CD14-positive monocyte (primary cell): ENCODE data around the gene PRODH2. TPM values are rescaled to one million over a fixed set of nuclear protein-coding genes. Genes with fewer than 3 reads are reported as not detected.
A peak's percentile ranks its signal among the peaks of the same experiment; 100 is the strongest.

Experiments
- DNase-seq, 3 donors: peaks; one replicate each; pipeline ENCODE4 v3.0.0-alpha.2; 2011 to 2022
- H2AFZ ChIP-seq: 2 replicates; pipeline ENCODE4 v1.6.0; 2012; ENCODE audit warnings: mild to moderate bottlenecking, low read depth, low read length, inconsistent platforms; ENCODE audit not compliant: insufficient read depth, poor library complexity, severe bottlenecking
- H3K27ac ChIP-seq, 2 donors: 1 replicate in 1 of 2; 2 replicates in 1 of 2; pipeline ENCODE4 v1.5.1; 2012 to 2013; ENCODE audit warnings: low read length in 2 of 2, control low read depth in 1 of 2, inconsistent platforms in 1 of 2, low read depth in 1 of 2, mild to moderate bottlenecking in 1 of 2
- H3K27me3 ChIP-seq, 2 donors: one replicate each; pipeline versions ENCODE4 v1.6.0 to v1.6.1; 2011 to 2013; ENCODE audit warnings: low read length in 2 of 2; ENCODE audit not compliant: control insufficient read depth in 2 of 2, insufficient read depth in 2 of 2
- H3K36me3 ChIP-seq, 2 donors: replicated peaks in 1 of 2; 1 replicate in 1 of 2; 2 replicates in 1 of 2; pipeline versions ENCODE4 v1.5.1 to v1.6.1; 2012 to 2013; ENCODE audit warnings: low read length in 2 of 2, control low read depth in 1 of 2, inconsistent platforms in 1 of 2, mild to moderate bottlenecking in 1 of 2; ENCODE audit not compliant: insufficient read depth in 2 of 2, control insufficient read depth in 1 of 2
- H3K4me1 ChIP-seq, 2 donors: 1 replicate in 1 of 2; 2 replicates in 1 of 2; pipeline versions ENCODE4 v1.5.1 to v1.6.1; 2012 to 2013; ENCODE audit warnings: low read length in 2 of 2, control low read depth in 1 of 2, inconsistent platforms in 1 of 2, mild to moderate bottlenecking in 1 of 2, moderate library complexity in 1 of 2; ENCODE audit not compliant: insufficient read depth in 2 of 2, control insufficient read depth in 1 of 2
- H3K4me2 ChIP-seq: replicated peaks from 2 replicates; pipeline ENCODE3; 2012; ENCODE audit warnings: low read length, moderate library complexity, mild to moderate bottlenecking; ENCODE audit not compliant: poor library complexity, severe bottlenecking; ENCODE audit errors: extremely low read depth
- H3K4me3 ChIP-seq, 3 experiments: fragments of 200-600 bp in 1 of 3; sonication (generic) in 1 of 3; replicated peaks in 1 of 3; 1 replicate in 2 of 3; 2 replicates in 1 of 3; pipeline ENCODE4 v1.5.1; 2011 to 2013; ENCODE audit warnings: low read length in 3 of 3, mild to moderate bottlenecking in 3 of 3, control low read depth in 2 of 3, low read depth in 2 of 3, inconsistent platforms in 1 of 3, moderate library complexity in 1 of 3
- H3K79me2 ChIP-seq: 2 replicates; pipeline ENCODE4 v1.6.0; 2012; ENCODE audit warnings: mild to moderate bottlenecking, control low read depth, inconsistent platforms, low read length, moderate library complexity; ENCODE audit not compliant: insufficient read depth
- H3K9ac ChIP-seq: 2 replicates; pipeline ENCODE4 v1.6.0; 2017; ENCODE audit warnings: low read length, mild to moderate bottlenecking; ENCODE audit not compliant: insufficient read depth, poor library complexity, severe bottlenecking
- H3K9me3 ChIP-seq, 2 donors: replicated peaks in 1 of 2; 1 replicate in 1 of 2; 2 replicates in 1 of 2; pipeline versions ENCODE4 v1.5.1 to v1.6.1; 2012 to 2013; ENCODE audit warnings: low read length in 2 of 2, control low read depth in 1 of 2; ENCODE audit not compliant: control insufficient read depth in 1 of 2, insufficient read depth in 1 of 2
- H4K20me1 ChIP-seq: 2 replicates; pipeline ENCODE4 v1.6.0; 2012; ENCODE audit warnings: mild to moderate bottlenecking, low read length, control low read depth, moderate library complexity; ENCODE audit not compliant: insufficient read depth
- H3K27ac Mint-ChIP-seq, 7 donors: one replicate each; pipeline ENCODE4 v1.8.0; 2020; ENCODE audit warnings: mild to moderate bottlenecking in 7 of 7, mixed read lengths in 7 of 7, moderate library complexity in 6 of 7, inconsistent platforms in 2 of 7
- H3K27me3 Mint-ChIP-seq, 3 donors: one replicate each; pipeline ENCODE4 v1.8.0; 2021 to 2022; ENCODE audit warnings: low read depth in 3 of 3, mild to moderate bottlenecking in 3 of 3, mixed read lengths in 3 of 3, moderate library complexity in 3 of 3, inconsistent platforms in 1 of 3
- H3K36me3 Mint-ChIP-seq, 2 donors: one replicate each; pipeline ENCODE4 v1.8.0; 2020; ENCODE audit warnings: mixed read lengths in 2 of 2, inconsistent platforms in 1 of 2, mild to moderate bottlenecking in 1 of 2
- H3K4me1 Mint-ChIP-seq: one replicate; pipeline ENCODE4 v1.8.0; 2020; ENCODE audit warnings: mild to moderate bottlenecking, mixed read lengths
- H3K4me3 Mint-ChIP-seq, 2 donors: one replicate each; pipeline ENCODE4 v1.8.0; 2020; ENCODE audit warnings: mild to moderate bottlenecking in 2 of 2, mixed read lengths in 2 of 2, moderate library complexity in 1 of 2
- H3K9me3 Mint-ChIP-seq, 7 donors: one replicate each; pipeline ENCODE4 v1.8.0; 2020 to 2022; ENCODE audit warnings: mixed read lengths in 7 of 7, mild to moderate bottlenecking in 6 of 7, moderate library complexity in 6 of 7, inconsistent platforms in 2 of 7
- WGBS: methylation state at CpG from one replicate; pipeline ENCODE4 v1.1.5; 2013; ENCODE audit warnings: missing lambda C conversion rate; ENCODE audit not compliant: insufficient coverage; 5-methylcytosine and 5-hydroxymethylcytosine counted together
- intact Hi-C, 2 donors: fragments of 100-400 bp; cut with micrococcal nuclease; formaldehyde crosslinking; loops; one replicate each; pipeline versions ENCODE4 v1.15.0 to v1.15.1; 2023
- polyA plus RNA-seq, 3 donors: library from polyadenylated mRNA; depleted of rRNA in 1 of 3; unstranded in 2 of 3; stranded (reverse) in 1 of 3; fragments of 300-500 nt in 2 of 3; fragments of >200 nt in 1 of 3; fragmentation: Illumina TruSeq in 2 of 3; gene quantifications; 1 replicate in 2 of 3; 2 replicates in 1 of 3; pipeline ENCODE4 v1.2.3, GENCODE V29; 2012 to 2021
- TF ChIP-seq, protein P1 (sequence below): fragments of 200-600 bp; IDR thresholded peaks from one replicate; pipeline ENCODE4 v1.8.0; 2022; ENCODE audit warnings: antibody characterized with exemption, mild to moderate bottlenecking

PRODH2 gene
- polyA plus RNA-seq, 3 donors: not detected

DNA sequence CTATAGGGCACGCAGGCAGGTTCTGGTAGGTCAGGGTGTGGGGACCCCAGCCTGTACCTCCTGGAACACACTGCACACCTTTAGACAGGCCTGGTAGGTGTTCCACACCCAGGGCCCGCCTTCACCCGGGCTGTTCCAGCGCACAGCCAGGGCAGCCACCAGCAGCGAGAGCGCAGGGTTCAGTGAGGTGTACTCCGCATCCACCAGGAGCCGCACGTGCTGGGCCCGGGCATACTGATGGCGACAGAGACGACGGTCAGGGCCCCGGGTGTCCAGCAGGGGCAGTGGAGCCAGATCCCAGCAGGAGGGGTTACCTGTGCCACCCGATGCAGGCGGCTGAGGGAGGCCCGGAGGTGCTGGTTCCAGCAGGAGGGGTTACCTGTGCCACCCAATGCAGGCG, 6.0 kb downstream of the PRODH2 start:
- Histone ChIP-seq H3K27me3 (no peaks in the 10 kb centered on the region), H3K4me3 (no peak overlapping the region), H3K4me1 (peaks cover 7 to 9% of the 10 kb centered on the region in 2 donors), H4K20me1 (no peaks in the 10 kb centered on the region), H3K27ac (no peak overlapping the region), H3K9me3 (peaks cover 0 to 4% of the 10 kb centered on the region in 2 donors), H3K4me2 (no peak overlapping the region), H2AFZ (no peak overlapping the region), H3K9ac (no peak overlapping the region), H3K36me3 (no peaks in the 10 kb centered on the region), H3K79me2 (no peaks in the 10 kb centered on the region)
- Mint-ChIP-seq H3K4me3 (no peak overlapping the region), H3K36me3 (no peaks in the 10 kb centered on the region), H3K9me3 (peaks cover 0 to 5% (median 2%) of the 10 kb centered on the region in 7 donors), H3K27me3 (peaks cover 3 to 13% (median 8%) of the 10 kb centered on the region in 3 donors), H3K4me1 (peaks cover 14% of the 10 kb centered on the region), H3K27ac (no peak overlapping the region)
- intact Hi-C loops: no loop called here
- DNase-seq: no peak
- 95% methylated on average over 18 of the region's 18 CpGs for WGBS
- TF ChIP-seq, protein P1, sequence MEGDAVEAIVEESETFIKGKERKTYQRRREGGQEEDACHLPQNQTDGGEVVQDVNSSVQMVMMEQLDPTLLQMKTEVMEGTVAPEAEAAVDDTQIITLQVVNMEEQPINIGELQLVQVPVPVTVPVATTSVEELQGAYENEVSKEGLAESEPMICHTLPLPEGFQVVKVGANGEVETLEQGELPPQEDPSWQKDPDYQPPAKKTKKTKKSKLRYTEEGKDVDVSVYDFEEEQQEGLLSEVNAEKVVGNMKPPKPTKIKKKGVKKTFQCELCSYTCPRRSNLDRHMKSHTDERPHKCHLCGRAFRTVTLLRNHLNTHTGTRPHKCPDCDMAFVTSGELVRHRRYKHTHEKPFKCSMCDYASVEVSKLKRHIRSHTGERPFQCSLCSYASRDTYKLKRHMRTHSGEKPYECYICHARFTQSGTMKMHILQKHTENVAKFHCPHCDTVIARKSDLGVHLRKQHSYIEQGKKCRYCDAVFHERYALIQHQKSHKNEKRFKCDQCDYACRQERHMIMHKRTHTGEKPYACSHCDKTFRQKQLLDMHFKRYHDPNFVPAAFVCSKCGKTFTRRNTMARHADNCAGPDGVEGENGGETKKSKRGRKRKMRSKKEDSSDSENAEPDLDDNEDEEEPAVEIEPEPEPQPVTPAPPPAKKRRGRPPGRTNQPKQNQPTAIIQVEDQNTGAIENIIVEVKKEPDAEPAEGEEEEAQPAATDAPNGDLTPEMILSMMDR: no peak

DNA sequence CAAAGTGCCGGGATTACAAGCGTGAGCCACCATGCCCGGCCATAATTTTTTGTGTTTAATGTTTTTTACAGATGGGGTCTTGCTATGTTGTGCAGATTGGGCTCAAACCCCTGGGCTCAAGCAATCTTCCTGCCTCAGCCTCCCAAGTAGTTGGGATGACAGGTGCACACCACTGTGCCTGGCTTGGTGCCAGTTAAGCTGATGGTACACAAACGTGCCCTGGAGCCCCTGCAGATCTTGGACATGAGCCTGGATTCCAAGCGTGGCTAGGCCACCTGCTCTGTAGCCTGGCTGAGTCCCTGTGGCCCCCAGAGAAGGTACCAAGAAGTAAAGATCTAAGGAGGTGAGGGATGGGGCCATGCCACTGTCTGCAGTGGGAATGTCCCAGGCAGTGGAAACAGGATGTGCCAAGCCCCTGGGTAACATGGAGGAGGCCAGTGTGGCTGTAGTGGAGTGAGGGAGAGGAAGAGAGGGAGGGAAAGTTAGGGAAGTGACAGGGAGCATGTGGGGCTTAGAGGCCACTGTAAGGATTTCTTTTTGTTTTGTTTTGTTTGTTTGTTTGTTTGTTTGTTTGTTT, 7.0 kb downstream of the PRODH2 start:
- H3K36me3 Mint-ChIP-seq: no peaks in the 10 kb centered on the region
- H3K9me3 Mint-ChIP-seq: peaks cover 0 to 14% (median 3%) of the 10 kb centered on the region in 7 donors
- Histone ChIP-seq H3K9me3 (peaks cover 0 to 4% of the 10 kb centered on the region in 2 donors), H3K4me1 (peaks cover 7 to 9% of the 10 kb centered on the region in 2 donors), H4K20me1 (no peaks in the 10 kb centered on the region), H3K79me2 (no peaks in the 10 kb centered on the region), H3K27ac (no peak overlapping the region), H3K4me2 (no peak overlapping the region), H3K4me3 (no peak overlapping the region), H3K36me3 (no peaks in the 10 kb centered on the region), H3K27me3 (no peaks in the 10 kb centered on the region), H3K9ac (no peak overlapping the region), H2AFZ (no peak overlapping the region)
- no peak overlapping the region for H3K4me3 Mint-ChIP-seq
- DNase-seq: no peak
- intact Hi-C loops: no loop called here
- WGBS: 92% methylated on average over 4 of the region's 5 CpGs
- TF ChIP-seq, protein P1: no peak
- peak overlapping the region in 1 of 7 donors; percentile 68 for H3K27ac Mint-ChIP-seq
- H3K27me3 Mint-ChIP-seq: peaks cover 3 to 13% (median 7%) of the 10 kb centered on the region in 3 donors
- peaks cover 14% of the 10 kb centered on the region for H3K4me1 Mint-ChIP-seq
